H1 (cell line): ENCODE measurements around the gene CCAR1. TPM values are rescaled to one million over a fixed set of nuclear protein-coding genes. Genes with fewer than 3 reads are reported as not detected.

Experiments
- CTCF ChIA-PET: fragments of 300-600 bp; sonication (Branson Sonifier 250); formaldehyde crosslinking; loops from one replicate; lab custom pipeline; 2021; ENCODE audit not compliant: partially characterized antibody; lab: Charles Lee
- POLR2A ChIA-PET: fragments of 300-600 bp; sonication (Branson Sonifier 250); formaldehyde crosslinking; loops from one replicate; lab custom pipeline; 2021; ENCODE audit warnings: inconsistent platforms; ENCODE audit not compliant: partially characterized antibody; lab: Charles Lee
- DNase-seq, 2 experiments: peaks; one replicate each; pipeline versions ENCODE4 v3.0.0 to v3.0.0-alpha.2; 2010 to 2022; ENCODE audit warnings: low spot score in 2 of 2, low read depth in 1 of 2, mixed read lengths in 1 of 2
- FAIRE-seq: peaks from 2 replicates; lab custom pipeline; 2011; peaks lifted over from hg19 to GRCh38; lab: Jason Lieb, UNC
- H2AFZ ChIP-seq: 2 replicates; pipeline ENCODE4 v1.8.1; 2012; ENCODE audit warnings: low read length, inconsistent platforms
- H2AK5ac ChIP-seq: 2 replicates; pipeline ENCODE4 v1.6.1; 2013; ENCODE audit warnings: low read depth, low read length
- H2BK120ac ChIP-seq: replicated peaks from 2 replicates; pipeline ENCODE3; 2013; ENCODE audit warnings: low read depth, low read length, inconsistent platforms
- H2BK12ac ChIP-seq: 2 replicates; pipeline ENCODE4 v1.6.1; 2013; ENCODE audit warnings: low read depth, low read length
- H2BK15ac ChIP-seq: 2 replicates; pipeline ENCODE4 v1.6.1; 2013; ENCODE audit warnings: low read length
- H2BK20ac ChIP-seq: 2 replicates; pipeline ENCODE4 v1.6.1; 2013; ENCODE audit warnings: low read length
- H2BK5ac ChIP-seq: 2 replicates; pipeline ENCODE4 v1.6.1; 2013; ENCODE audit warnings: low read depth, low read length
- H3K14ac ChIP-seq: 2 replicates; pipeline ENCODE4 v1.6.1; 2013; ENCODE audit warnings: inconsistent platforms; ENCODE audit not compliant: insufficient read length
- H3K18ac ChIP-seq: 2 replicates; pipeline ENCODE4 v1.6.1; 2013; ENCODE audit warnings: low read length; ENCODE audit errors: extremely low read depth
- H3K23ac ChIP-seq: 2 replicates; pipeline ENCODE4 v1.6.1; 2013; ENCODE audit warnings: inconsistent platforms; ENCODE audit not compliant: insufficient read length
- H3K23me2 ChIP-seq: 2 replicates; pipeline ENCODE4 v1.6.1; 2013; ENCODE audit warnings: low read depth, low read length
- H3K27ac ChIP-seq: 2 replicates; pipeline ENCODE4 v1.6.1; 2011; ENCODE audit warnings: low read depth, low read length, inconsistent platforms
- H3K27me3 ChIP-seq, 4 experiments: replicated peaks in 1 of 4; 1 replicate in 1 of 4; 2 replicates in 3 of 4; pipeline versions ENCODE4 v1.6.1 to v1.8.1; 2011 to 2013; ENCODE audit warnings: low read length in 3 of 4, mild to moderate bottlenecking in 3 of 4, inconsistent platforms in 2 of 4, mixed read lengths in 2 of 4, moderate library complexity in 1 of 4; ENCODE audit not compliant: control insufficient read depth in 3 of 4, insufficient read depth in 3 of 4; ENCODE audit errors: extremely low read depth in 1 of 4
- H3K36me3 ChIP-seq, 4 experiments: 2 replicates each; pipeline versions ENCODE4 v1.6.1 to v1.8.1; 2011 to 2013; ENCODE audit warnings: mild to moderate bottlenecking in 4 of 4, low read length in 3 of 4, moderate library complexity in 2 of 4, control low read depth in 1 of 4, inconsistent platforms in 1 of 4; ENCODE audit not compliant: insufficient read depth in 4 of 4, control insufficient read depth in 2 of 4
- H3K4ac ChIP-seq: replicated peaks from 2 replicates; pipeline ENCODE3; 2013; ENCODE audit warnings: low read length, low read depth, mixed read lengths, inconsistent platforms; ENCODE audit not compliant: insufficient read length
- H3K4me1 ChIP-seq, 4 experiments: replicated peaks in 1 of 4; 1 replicate in 1 of 4; 2 replicates in 3 of 4; pipeline versions ENCODE4 v1.6.1 to v1.8.1; 2011 to 2013; ENCODE audit warnings: low read length in 3 of 4, inconsistent platforms in 2 of 4, mixed read lengths in 1 of 4; ENCODE audit not compliant: insufficient read depth in 4 of 4, control insufficient read depth in 3 of 4
- H3K4me2 ChIP-seq, 2 experiments: 2 replicates each; pipeline versions ENCODE4 v1.6.1 to v1.8.1; 2011 to 2013; ENCODE audit warnings: low read depth in 2 of 2, low read length in 2 of 2, control low read depth in 1 of 2, inconsistent platforms in 1 of 2, mild to moderate bottlenecking in 1 of 2; ENCODE audit not compliant: insufficient read depth in 1 of 2
- H3K4me3 ChIP-seq, 4 experiments: fragments of 200-600, 300-600 bp in 1 of 4; sonication (generic), shearing (Covaris generic), sonication (Bioruptor Twin) in 1 of 4; 2 replicates each; pipeline versions ENCODE4 v1.5.1 to v1.8.1; 2011 to 2016; ENCODE audit warnings: low read length in 4 of 4, low read depth in 3 of 4, control low read depth in 2 of 4, inconsistent platforms in 2 of 4, mild to moderate bottlenecking in 2 of 4, mixed read lengths in 1 of 4, moderate library complexity in 1 of 4; ENCODE audit not compliant: insufficient read depth in 2 of 4; ENCODE audit errors: extremely low read depth in 1 of 4
- H3K56ac ChIP-seq: replicated peaks from 2 replicates; pipeline ENCODE3; 2013; ENCODE audit warnings: low read depth, mild to moderate bottlenecking, mixed read lengths, low read length, inconsistent platforms; ENCODE audit not compliant: insufficient read length
- H3K79me1 ChIP-seq: 2 replicates; pipeline ENCODE4 v1.6.1; 2013; ENCODE audit warnings: low read depth, low read length, control low read depth
- H3K79me2 ChIP-seq, 2 experiments: 2 replicates each; pipeline versions ENCODE4 v1.6.1 to v1.8.1; 2012 to 2013; ENCODE audit warnings: low read length in 2 of 2, mild to moderate bottlenecking in 2 of 2, inconsistent platforms in 1 of 2; ENCODE audit not compliant: insufficient read depth in 2 of 2, control insufficient read depth in 1 of 2
- H3K9ac ChIP-seq, 4 experiments: replicated peaks in 1 of 4; 1 replicate in 1 of 4; 2 replicates in 3 of 4; pipeline versions ENCODE4 v1.6.1 to v1.8.1; 2011 to 2013; ENCODE audit warnings: low read depth in 3 of 4, low read length in 3 of 4, control low read depth in 2 of 4, mild to moderate bottlenecking in 2 of 4, moderate library complexity in 2 of 4, inconsistent platforms in 1 of 4; ENCODE audit errors: extremely low read depth in 1 of 4
- H3K9me3 ChIP-seq, 2 experiments: 2 replicates each; pipeline versions ENCODE4 v1.6.1 to v1.8.1; 2012 to 2013; ENCODE audit warnings: mild to moderate bottlenecking in 2 of 2, moderate library complexity in 2 of 2, control low read depth in 1 of 2, inconsistent platforms in 1 of 2, low read depth in 1 of 2, low read length in 1 of 2, mixed read lengths in 1 of 2; ENCODE audit not compliant: insufficient read depth in 2 of 2
- H4K20me1 ChIP-seq, 2 experiments: replicated peaks in 1 of 2; 2 replicates each; pipeline versions ENCODE3 to v1.8.1; 2011 to 2013; ENCODE audit warnings: inconsistent platforms in 2 of 2, low read length in 2 of 2, mild to moderate bottlenecking in 1 of 2; ENCODE audit not compliant: insufficient read depth in 2 of 2, control insufficient read depth in 1 of 2
- H4K5ac ChIP-seq: 2 replicates; pipeline ENCODE4 v1.6.1; 2013; ENCODE audit warnings: low read length, low read depth, mixed read lengths, inconsistent platforms; ENCODE audit not compliant: insufficient read length
- H4K8ac ChIP-seq: 2 replicates; pipeline ENCODE4 v1.8.0; 2013; ENCODE audit warnings: mild to moderate bottlenecking, moderate library complexity, low read length, inconsistent platforms; ENCODE audit not compliant: insufficient read depth; ENCODE audit errors: extremely low read depth
- H4K91ac ChIP-seq: replicated peaks from 2 replicates; pipeline ENCODE3; 2013; ENCODE audit warnings: low read length, mixed read lengths, inconsistent platforms; ENCODE audit not compliant: insufficient read length
- RFX5 ChIP-seq: IDR thresholded peaks from 2 replicates; pipeline ENCODE4 v1.6.1; 2011; ENCODE audit warnings: low read depth, low read length, improper control_type of control experiment, borderline replicate concordance
- WGBS, 2 experiments: shearing (Covaris generic) in 1 of 2; methylation state at CpG; one replicate each; pipeline versions ENCODE4 v1.1.6 to v1.1.7; 2013 to 2015; ENCODE audit warnings: low lambda C conversion rate in 2 of 2, mixed read lengths in 2 of 2, inconsistent platforms in 1 of 2, low coverage in 1 of 2, missing lambda C conversion rate in 1 of 2; ENCODE audit not compliant: insufficient replicate concordance in 2 of 2, insufficient coverage in 1 of 2, insufficient read length in 1 of 2; ENCODE audit errors: extremely low coverage in 1 of 2, missing lambda C conversion rate in 1 of 2; 5-methylcytosine and 5-hydroxymethylcytosine counted together
- polyA plus RNA-seq, 7 experiments: library from polyadenylated mRNA; depleted of rRNA in 3 of 7; stranded (reverse) in 5 of 7; unstranded in 2 of 7; fragments of >200 nt in 5 of 7; fragments of 200-250 nt in 2 of 7; gene quantifications; 1 replicate in 5 of 7; 2 replicates in 1 of 7; 4 replicates in 1 of 7; pipeline versions ENCODE4 v1.2.1 to v1.2.3, GENCODE V29; 2011 to 2013; ENCODE audit warnings: missing spikeins in 2 of 7, mixed read lengths in 2 of 7
- total RNA-seq: library from RNA; stranded (reverse); fragmentation: NEBNext Ultra II Directional; extraction: Animal tissue kit (Norgen Biotek cat#: 25700); gene quantifications from 2 replicates; pipeline ENCODE4 v1.2.1, GENCODE V29; 2021

Gene CCAR1
- total and polyA plus RNA-seq, 2 of the 8 experiments (the other 6 are each of a cell fraction or from before 2014, with no cell fraction given), result 91.6 to 111 TPM

DNA sequence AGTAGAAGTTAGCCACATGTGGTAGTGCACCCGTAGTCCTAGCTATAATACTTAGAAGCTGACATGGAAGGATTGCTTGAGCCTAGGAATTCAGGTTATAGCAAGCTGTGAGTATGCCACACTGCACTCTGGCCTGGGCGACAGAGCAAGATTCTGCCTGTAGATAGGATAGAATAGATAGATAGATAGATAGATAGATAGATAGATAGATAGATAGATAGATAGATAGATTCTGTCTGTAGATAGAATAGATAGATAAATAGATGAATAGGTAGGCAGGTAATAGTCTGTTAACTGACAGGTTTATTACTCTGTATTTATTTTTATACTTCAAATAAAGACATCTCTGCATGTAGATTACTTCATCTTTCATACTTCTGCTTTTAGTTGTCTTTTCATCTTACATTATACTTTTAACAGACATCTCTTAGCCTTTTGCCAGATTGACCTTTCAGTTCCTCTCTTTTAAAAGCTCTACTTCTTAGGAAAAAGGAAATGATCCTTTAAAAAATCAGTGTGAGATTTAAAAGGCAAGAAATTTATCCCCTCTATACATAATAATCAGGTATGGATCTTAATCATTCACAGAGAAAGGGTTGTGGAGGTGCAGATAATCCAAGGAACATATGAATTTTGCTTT, 31.8 kb downstream of the CCAR1 start:
- Histone ChIP-seq H3K14ac (no peak overlapping the region), H2BK15ac (no peak overlapping the region), H2AK5ac (no peak overlapping the region), H3K4me3 (no peak overlapping the region), H3K56ac (no peak overlapping the region), H2BK20ac (no peak overlapping the region), H2AFZ (no peak overlapping the region), H3K23me2 (no peaks in the 10 kb centered on the region), H3K36me3 (peaks cover 39 to 97% (median 88%) of the 10 kb centered on the region in 4 experiments), H3K9me3 (no peaks in the 10 kb centered on the region), H2BK12ac (no peak overlapping the region), H3K4me1 (no peaks in the 10 kb centered on the region), H4K20me1 (peaks cover 0 to 4% of the 10 kb centered on the region in 2 experiments), H3K9ac (no peak overlapping the region), H3K18ac (no peak overlapping the region), H3K79me2 (no peaks in the 10 kb centered on the region), H2BK120ac (no peak overlapping the region), H4K8ac (no peak overlapping the region), H3K27me3 (no peaks in the 10 kb centered on the region), H3K4me2 (no peak overlapping the region), H4K5ac (no peak overlapping the region), H3K27ac (no peak overlapping the region; the same call in 1 of the 2 replicates), H3K79me1 (no peaks in the 10 kb centered on the region), H4K91ac (no peak overlapping the region), H3K4ac (no peak overlapping the region), H2BK5ac (no peak overlapping the region), H3K23ac (no peak overlapping the region)
- WGBS, 2 experiments, result 96% methylated on average over 2 of the region's 2 CpGs; no CpG with 5 or more reads in 1 of the 2 experiments
- ChIA-PET CTCF (interaction anchor here (0.9 to 1.0 kb wide), 2 partner anchors 80 to 348 kb away, joined by 3 read pairs; no protein-coding TSS in a partner anchor), POLR2A (interaction anchor here (0.8 to 1.0 kb wide), 3 partner anchors 10 to 12 kb away, joined by 3 read pairs; no protein-coding TSS in a partner anchor)
- no peak for FAIRE-seq
- no peak for DNase-seq
- no peak for TF ChIP-seq RFX5
